ENCODE measurements around the gene ICA1L.
"Not testable (repeated sequence)": the region's sequence is repeated elsewhere in the genome, so short reads cannot be mapped to it uniquely, and the experiment has no call there.

The ICA1L gene

DNA sequence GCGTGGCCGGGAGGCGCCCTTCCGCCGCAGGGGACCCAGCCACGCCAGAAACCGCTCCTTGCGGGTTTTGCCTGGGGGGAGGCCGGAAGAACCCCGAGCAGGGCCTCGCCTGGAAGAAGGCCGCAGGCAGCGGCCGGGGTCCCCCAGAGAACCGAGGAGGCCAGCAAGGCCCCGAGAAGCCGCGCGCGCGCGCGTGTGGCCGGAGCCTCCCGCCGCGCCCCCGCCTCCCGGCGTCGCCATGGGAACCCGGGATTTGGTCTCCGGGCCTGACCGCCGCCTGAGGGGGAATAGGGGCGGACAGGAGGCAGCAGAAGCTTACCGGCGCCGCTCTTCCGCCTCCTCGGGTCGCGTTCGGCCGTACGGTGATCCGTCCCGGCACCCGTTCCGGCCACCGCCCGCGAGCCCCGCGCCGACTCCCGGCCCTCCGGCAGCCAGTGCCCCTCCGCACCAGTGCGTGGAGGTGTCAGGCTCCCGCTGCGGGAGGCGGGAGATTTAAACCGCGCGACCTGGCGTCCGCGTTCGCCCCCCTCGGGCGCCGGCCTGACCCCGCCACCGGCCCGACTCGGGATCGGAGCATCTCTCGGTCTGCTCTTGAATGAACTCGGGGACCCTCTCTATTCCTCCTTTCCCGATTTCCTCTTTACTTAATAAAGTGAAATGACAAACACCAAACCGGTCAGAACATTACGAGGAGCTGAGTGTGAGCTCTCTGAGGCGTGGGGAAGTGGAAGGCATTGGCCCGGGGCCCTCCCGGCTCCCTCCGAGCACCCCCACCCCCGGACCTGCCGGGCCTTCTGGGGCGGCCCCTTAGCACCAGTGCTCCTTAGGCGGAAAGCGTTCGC is at the start of gene ICA1L:
Gene ICA1L, minus strand, starts transcription at position 467 of the 842 bp plus-strand sequence. CDS start 42,757 bp downstream, outside the sequence.
- peak; percentile 91 for DNase-seq (ENCODE audit: low spot score)

DNA sequence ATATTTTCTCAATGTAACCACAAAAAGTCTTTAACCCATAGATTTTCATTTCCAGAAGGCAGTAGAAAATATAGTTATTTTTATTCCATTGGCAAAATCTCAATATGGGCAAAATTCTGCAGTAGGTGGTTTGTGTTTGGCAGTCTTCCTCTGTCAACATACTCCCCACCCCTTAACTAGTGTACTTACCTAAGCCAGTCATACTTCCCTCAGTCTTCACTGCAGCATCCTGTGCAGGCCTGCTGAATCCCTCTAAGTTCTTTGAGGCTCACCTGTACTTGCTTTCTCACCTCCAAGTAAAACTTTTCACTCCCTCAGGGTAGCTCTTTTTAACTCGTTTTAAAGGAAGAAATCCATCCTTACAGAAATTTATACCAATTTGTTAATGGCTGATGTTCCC is 47.3 kb upstream of the ICA1L start:
- no peak for DNase-seq (ENCODE audit: low spot score)

DNA sequence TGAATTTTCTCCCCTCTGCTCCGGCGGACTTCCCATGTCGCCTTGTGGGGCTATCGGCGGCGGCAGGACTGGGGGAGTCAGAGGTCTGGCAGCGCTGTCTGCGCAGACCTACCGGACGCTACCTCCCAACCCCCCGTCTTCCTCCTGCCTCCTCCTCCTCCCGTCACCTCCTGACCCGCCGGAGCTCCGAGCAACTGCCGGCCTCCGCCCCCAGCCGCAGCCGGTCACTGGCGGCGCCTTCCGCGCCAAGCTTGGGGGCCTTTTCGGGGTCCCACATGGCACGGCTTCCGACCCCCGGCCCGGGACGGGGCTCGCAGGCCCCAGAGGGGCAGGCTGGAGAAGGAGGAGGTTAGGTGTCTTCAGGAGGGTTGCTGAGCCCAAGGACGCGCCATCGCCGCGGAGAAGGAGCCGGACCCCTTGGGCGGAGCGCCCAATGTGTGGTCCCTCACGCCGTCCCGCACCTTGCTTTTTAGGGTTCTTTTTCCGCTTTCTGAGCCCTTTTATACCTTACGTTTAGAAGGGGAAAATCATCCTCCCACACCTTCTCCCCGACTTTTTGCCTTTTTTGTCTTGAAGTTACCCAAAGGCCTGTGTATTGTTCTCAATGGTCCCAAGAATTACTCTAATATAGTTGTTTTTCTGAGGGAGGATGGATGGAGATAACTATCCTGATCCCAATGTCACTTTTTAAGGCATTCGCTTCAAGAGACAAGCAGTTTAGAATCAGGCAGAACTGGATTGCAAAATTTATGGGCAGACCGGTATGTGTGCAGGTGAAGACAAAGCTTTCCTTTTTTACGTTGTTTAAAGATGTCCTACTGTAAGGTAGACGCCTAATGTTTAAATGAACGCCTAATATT is 41.0 kb upstream of the ICA1L start:
- DNase-seq (ENCODE audit: low spot score): not testable (repeated sequence)

DNA sequence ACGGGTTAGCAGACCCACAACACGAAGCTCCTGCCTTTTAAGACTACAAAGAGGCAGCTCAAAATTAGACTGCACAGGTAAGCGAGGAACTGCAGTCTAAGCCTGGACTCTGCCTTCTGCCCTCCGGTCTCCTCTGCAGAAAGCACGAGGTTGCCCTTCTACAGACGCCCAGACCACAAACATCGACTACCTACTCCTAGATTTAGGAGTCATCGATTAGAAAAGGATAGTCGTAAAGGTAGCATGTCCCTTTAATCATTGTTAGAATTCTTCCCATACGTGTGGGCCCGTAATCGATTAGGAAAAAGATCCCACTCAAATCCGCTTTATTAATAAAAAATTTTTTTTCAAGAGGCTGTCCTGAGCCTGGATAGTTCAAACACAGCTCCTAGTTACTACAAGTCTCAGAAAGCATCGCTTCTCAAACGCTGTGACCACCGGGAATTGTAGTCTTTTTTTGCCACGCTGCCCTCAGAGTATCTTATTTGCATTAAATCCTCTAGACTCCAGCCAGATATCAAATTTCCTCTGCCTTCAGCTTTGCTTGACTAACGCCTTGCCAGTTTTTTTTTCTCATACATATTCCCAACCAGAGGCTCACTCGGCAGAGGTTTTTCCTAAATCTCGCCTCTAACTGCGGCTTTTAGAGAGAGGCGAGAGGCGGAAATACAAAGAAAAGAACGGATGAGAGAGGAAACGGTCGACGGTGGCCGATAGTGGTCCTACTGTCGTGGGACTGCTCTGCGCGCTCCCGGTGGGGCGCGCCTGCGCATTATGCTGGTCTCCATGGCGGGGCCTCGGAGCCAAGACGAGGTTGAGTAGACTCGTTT is 40.2 kb upstream of the ICA1L start, which contains the start of the genes CARF and WDR12:
Gene CARF, plus strand, starts transcription at position 764 of the 830 bp plus-strand sequence. CDS start 29,628 bp downstream, outside the sequence.
Gene WDR12, minus strand, starts transcription at position 162 of the 830 bp plus-strand sequence. CDS start 197 bp downstream, outside the sequence.
- peak; percentile 98 for DNase-seq (ENCODE audit: low spot score)

GRCh38 chr2:202911203-202911511 is 39.6 kb upstream of the ICA1L start:
- DNase-seq (ENCODE audit: low spot score): no peak

DNA sequence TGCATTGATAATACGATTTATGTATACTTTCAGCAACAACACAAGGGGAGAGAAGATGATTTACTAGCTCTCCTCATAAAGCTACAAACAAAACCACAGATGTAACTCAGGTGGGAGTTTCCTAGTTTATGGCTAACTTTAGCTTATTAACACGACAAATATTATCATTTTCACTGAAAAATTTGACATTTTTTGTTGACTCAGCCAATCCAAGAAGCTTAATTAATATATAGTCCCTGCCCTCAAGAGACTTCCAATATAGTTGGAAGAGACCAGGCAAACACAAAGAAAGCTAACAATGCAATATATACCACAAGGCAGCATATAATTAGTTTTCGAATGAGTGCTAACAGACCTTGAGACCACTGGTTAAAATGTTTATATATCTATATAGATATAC is 39.1 kb upstream of the ICA1L start:
- no peak for DNase-seq (ENCODE audit: low spot score)

DNA sequence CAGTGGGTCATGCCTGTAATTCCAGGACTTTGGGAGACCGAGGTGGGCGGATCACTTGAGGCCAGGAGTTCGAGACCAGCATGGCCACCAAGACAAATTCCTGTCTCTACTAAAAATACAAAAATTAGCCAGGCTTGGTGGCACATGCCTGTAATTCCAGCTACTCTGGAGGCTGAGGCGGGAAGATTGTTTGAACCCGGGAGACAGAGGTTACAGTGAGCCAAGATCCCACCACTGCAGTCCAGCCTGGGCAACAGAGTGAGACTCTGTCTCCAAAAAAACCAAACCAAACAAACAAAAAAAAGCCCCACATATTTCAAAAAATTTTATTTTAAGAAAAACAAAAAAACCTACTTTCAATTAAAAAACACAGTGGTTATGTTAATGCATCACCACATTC is 38.7 kb upstream of the ICA1L start:
- DNase-seq (ENCODE audit: low spot score): not testable (repeated sequence)

- no peak for DNase-seq (ENCODE audit: low spot score)
Observed at GRCh38 chr2:202909394-202910192, 38.0 kb upstream of the ICA1L start.

GRCh38 chr2:202908186-202908585 is 36.6 kb upstream of the ICA1L start:
- DNase-seq (ENCODE audit: low spot score): no peak

- DNase-seq (ENCODE audit: low spot score): not testable (repeated sequence)
Observed at GRCh38 chr2:202905507-202905906, 33.9 kb upstream of the ICA1L start.

DNA sequence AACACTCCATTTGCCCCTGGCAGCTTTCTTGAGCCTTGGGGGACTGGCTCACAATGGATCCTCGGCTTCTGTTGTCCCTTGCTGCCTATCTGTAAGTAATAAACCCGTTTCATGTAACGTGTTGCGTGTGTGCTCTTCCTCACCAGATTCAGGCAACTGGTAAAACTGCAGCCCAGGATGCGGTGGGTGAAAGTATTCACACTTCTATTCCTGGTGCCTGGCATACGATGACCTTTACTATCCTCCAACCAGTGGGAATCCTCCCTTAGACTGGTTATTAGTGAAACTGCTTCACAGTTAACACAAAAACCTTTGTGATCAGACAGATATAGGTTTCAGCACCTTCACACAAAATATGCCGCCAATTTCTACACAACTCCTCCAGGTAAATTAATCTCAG is 13.6 kb upstream of the ICA1L start:
- no peak for DNase-seq (ENCODE audit: low spot score)

DNA sequence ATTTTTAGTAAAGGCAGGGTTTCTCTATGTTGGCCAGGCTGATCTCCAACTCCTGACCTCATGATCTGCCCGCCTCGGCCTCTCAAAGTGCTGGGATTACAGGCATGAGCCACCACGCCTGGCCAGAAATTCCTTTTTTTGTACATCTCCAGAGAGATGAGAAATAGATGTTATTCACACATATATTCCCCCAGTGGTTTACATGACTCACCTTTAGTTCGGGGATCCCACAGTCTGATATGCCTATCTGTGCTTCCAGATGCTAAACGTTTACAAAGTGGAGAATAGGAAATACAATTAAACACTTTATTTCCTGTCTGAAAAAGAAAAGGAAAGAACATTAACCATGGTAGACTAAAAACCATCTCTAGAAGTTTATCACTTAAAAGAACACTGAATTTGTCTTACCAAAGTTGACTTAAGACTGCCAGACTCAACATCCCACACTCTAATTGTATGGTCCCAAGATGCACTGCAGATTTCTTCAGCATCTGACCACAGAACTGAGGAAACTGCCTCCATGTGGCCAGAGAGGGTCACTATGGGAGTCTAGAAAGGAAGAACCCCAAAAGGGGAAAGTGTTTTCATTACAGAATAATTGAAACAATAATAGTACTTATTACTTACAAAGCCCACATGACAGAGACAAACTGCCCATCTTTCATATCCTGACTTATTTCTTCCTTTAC is 12.6 kb upstream of the ICA1L start:
- peak; percentile 8 for DNase-seq (ENCODE audit: low spot score)

DNA sequence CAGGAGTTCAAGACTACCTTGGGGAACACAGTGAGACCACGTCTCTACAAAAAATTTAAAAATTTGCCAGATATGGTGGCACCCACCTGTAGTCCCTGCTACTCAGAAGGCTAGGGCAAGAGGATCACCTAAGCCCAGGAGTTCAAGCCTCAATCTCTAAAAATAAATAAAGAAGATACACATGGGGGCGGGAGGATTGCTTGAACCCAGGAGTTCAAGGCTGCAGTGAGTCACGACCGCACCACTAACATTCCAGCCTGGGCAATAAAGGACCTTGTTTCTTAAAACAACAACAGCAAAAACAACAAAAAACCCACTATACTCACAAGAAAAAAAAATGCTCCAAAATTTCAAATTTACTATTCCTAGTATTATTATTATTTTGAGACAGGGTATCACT is 10.0 kb upstream of the ICA1L start:
- no peak for DNase-seq (ENCODE audit: low spot score)

DNA sequence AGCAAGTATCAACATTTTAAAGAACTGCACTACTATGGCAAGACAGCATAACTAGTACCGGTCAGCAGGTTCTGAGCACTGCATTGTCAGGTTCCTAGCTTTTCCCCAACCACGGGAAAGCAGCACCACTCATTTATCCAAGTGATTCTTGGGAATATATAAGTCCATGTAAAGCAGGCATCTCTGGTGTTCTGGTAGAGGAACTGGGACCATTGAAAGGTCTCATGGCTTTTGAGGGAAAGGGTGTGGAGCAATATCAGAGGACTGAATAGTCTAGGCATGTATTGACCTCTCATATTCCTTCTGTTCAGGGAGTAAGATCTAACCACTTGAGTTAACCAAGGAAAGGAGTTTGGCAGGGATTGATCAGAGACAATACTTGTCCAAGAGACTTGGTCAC is 6.1 kb upstream of the ICA1L start:
- DNase-seq (ENCODE audit: low spot score): no peak

GRCh38 chr2:202870431-202871299 is 901 bp downstream of the ICA1L start:
- DNase-seq (ENCODE audit: low spot score): peak; percentile 53

DNA sequence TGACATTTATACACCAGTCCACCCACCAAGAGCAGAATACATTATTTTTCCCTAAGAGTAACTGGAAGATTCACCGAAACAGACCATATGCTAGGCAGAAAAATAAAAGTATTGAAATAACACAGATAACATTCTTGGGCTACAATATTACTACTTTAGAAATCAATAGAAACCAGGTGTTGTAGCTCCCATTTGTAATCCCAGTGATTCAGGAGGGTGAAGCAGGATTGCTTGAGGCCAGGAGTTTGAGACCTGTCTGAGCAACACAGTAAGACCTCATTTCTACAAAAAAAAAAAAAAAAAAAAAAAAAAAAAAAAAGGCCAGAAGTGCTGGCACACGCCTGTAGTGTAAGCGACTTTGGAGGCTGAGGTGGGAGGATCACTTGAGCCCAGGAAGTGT is 9.6 kb downstream of the ICA1L start:
- no peak for DNase-seq (ENCODE audit: low spot score)

- DNase-seq (ENCODE audit: low spot score): no peak
Observed at GRCh38 chr2:202858601-202859000, 13.0 kb downstream of the ICA1L start.

DNA sequence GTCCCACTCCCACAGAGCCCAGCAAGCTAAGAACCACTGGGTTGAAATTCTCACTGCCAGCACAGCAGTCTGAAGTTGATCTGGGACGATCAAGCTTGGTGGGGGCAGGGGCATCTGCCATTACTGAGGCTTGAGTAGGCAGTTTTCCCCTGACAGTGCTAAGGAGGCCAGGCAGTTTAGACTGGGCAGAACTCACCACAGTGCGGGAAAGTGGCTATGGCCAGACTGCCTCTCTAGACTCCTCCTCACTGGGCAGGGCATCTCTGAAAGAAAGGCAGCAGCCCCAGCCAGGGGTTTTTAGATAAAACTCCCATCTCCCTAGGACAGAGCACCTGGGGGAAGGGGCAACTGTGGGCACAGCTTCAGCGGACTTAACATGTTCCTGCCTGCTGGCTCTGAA is 22.2 kb downstream of the ICA1L start:
- DNase-seq (ENCODE audit: low spot score): not testable (repeated sequence)

GRCh38 chr2:202848813-202849212 is 22.8 kb downstream of the ICA1L start:
- DNase-seq (ENCODE audit: low spot score): no peak
